ENCODE measurements around the gene ZNRF3. TPM values are rescaled to one million over a fixed set of nuclear protein-coding genes. Genes with fewer than 3 reads are reported as not detected.

ZNRF3 gene
- total RNA-seq, 1 donor from 2014 or later, result 7.9 TPM

- Histone ChIP-seq H3K27me3 (no peaks in the 10 kb centered on the region), H3K36me3 (no peaks in the 10 kb centered on the region), H3K4me1 (peaks cover 71% of the 10 kb centered on the region), H3K27ac (no peak overlapping the region), H3K4me3 (no peak overlapping the region), H3K9me3 (no peaks in the 10 kb centered on the region)
- intact Hi-C loops (cut with DNase I), result no loop called here
- no peak for TF ChIP-seq POLR2AphosphoS5 (IDR thresholded peaks at IDR 0.05; ENCODE audit: insufficient read depth in 1 of 2, low read depth in 1 of 2)
- TF ChIP-seq CTCF (IDR thresholded peaks at IDR 0.05), result no peak
- no peak for TF ChIP-seq POLR2A (IDR thresholded peaks at IDR 0.05)
- no peak for DNase-seq (ENCODE audit: extremely low spot score in 2 of 2)
Measured at GRCh38 chr22:29078036-29078868, 194.9 kb downstream of the ZNRF3 start.

GRCh38 chr22:29078869-29079207 is 195.5 kb downstream of the ZNRF3 start:
- TF ChIP-seq POLR2A (IDR thresholded peaks at IDR 0.05), result no peak
- no peak for TF ChIP-seq POLR2AphosphoS5 (IDR thresholded peaks at IDR 0.05; ENCODE audit: insufficient read depth in 1 of 2, low read depth in 1 of 2)
- no peak for TF ChIP-seq CTCF (IDR thresholded peaks at IDR 0.05)
- H3K27me3 ChIP-seq, result no peaks in the 10 kb centered on the region
- intact Hi-C loops (cut with DNase I), result no loop called here
- H3K9me3 ChIP-seq, result no peaks in the 10 kb centered on the region
- H3K36me3 ChIP-seq, result no peaks in the 10 kb centered on the region
- H3K4me1 ChIP-seq, result peaks cover 65% of the 10 kb centered on the region
- peak overlapping the region; percentile 51 for H3K27ac ChIP-seq
- H3K4me3 ChIP-seq, result no peak overlapping the region
- DNase-seq (ENCODE audit: extremely low spot score in 2 of 2), result no peak

DNA sequence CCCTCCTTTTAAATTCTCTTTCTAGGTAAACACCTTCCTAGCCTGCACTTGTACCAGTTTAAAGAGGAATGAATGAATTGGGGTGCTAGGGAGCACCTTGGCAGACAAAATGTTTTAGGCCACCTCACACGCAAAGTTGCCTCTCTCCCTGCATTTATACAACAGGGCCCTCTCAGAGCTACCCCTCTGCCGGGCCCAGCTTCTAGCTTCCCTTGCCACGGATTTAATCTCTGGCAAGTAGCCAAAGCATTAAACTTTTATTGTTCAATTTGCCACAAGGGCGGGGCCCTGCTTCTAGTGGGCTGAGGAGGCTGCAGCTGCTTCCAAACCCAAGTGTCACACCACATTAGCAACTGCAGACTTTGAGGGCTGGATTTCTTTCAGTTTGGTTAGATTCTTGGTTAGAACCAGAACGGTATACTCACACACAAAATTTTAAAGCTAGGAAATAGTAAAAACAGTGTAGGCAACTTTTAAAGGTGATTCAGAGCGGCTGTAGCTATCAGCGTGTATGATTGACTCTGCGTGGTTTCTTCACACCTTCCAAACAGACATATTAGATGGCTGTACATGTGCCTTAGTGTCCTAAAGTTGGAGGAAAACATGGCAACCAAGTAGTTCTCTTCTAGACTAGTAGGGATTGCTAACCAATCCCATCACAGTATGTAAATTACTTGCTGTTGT is 196.0 kb downstream of the ZNRF3 start:
- H3K4me1 ChIP-seq, result peaks cover 60% of the 10 kb centered on the region
- H3K27ac ChIP-seq, result peak overlapping the region; percentile 51
- no peak overlapping the region for H3K4me3 ChIP-seq
- no peaks in the 10 kb centered on the region for H3K9me3 ChIP-seq
- TF ChIP-seq POLR2A (IDR thresholded peaks at IDR 0.05) (no peak), POLR2AphosphoS5 (IDR thresholded peaks at IDR 0.05; ENCODE audit: insufficient read depth in 1 of 2, low read depth in 1 of 2) (no peak), CTCF (IDR thresholded peaks at IDR 0.05) (no peak)
- H3K36me3 ChIP-seq, result no peaks in the 10 kb centered on the region
- intact Hi-C loops (cut with DNase I), result no loop called here
- H3K27me3 ChIP-seq, result no peaks in the 10 kb centered on the region
- DNase-seq (ENCODE audit: extremely low spot score in 2 of 2), result no peak

- TF ChIP-seq POLR2AphosphoS5 (IDR thresholded peaks at IDR 0.05; ENCODE audit: insufficient read depth in 1 of 2, low read depth in 1 of 2), result no peak
- TF ChIP-seq CTCF (IDR thresholded peaks at IDR 0.05), result no peak
- no peak for TF ChIP-seq POLR2A (IDR thresholded peaks at IDR 0.05)
- DNase-seq (ENCODE audit: extremely low spot score in 2 of 2), result no peak
Measured at GRCh38 chr22:29080106-29080975, 197.0 kb downstream of the ZNRF3 start.

More at GRCh38 chr22:29080106-29080975, 197.0 kb downstream of the ZNRF3 start:
- no peaks in the 10 kb centered on the region for H3K9me3 ChIP-seq
- H3K27ac ChIP-seq, result no peak overlapping the region
- intact Hi-C loops (cut with DNase I), result no loop called here
- peaks cover 50% of the 10 kb centered on the region for H3K4me1 ChIP-seq
- H3K27me3 ChIP-seq, result no peaks in the 10 kb centered on the region
- H3K4me3 ChIP-seq, result no peak overlapping the region
- H3K36me3 ChIP-seq, result no peaks in the 10 kb centered on the region
